Activated CD4-positive, alpha-beta T cell treated with anti-CD3 and anti-CD28 coated beads, Interleukin-2, amount 50 U/mL, for 4 hours (primary cell): ENCODE results near the gene EP400.
"Not testable (repeated sequence)": the region's sequence is repeated elsewhere in the genome, so short reads cannot be mapped to it uniquely, and the experiment has no call there.

Source experiments
- DNase-seq, 2 experiments: peaks; one replicate each; pipeline ENCODE4 v3.0.0-alpha.2; 2020

EP400 gene

GRCh38 chr12:131928711-131929580 lies 20.8 kb upstream of the EP400 start, which contains the start of gene PUS1:
Gene PUS1, plus strand, starts transcription at chr12:131929276. Its CDS starts 447 bp downstream, at chr12:131929723.
- DNase-seq, result peak; percentile 90 to 93

DNA sequence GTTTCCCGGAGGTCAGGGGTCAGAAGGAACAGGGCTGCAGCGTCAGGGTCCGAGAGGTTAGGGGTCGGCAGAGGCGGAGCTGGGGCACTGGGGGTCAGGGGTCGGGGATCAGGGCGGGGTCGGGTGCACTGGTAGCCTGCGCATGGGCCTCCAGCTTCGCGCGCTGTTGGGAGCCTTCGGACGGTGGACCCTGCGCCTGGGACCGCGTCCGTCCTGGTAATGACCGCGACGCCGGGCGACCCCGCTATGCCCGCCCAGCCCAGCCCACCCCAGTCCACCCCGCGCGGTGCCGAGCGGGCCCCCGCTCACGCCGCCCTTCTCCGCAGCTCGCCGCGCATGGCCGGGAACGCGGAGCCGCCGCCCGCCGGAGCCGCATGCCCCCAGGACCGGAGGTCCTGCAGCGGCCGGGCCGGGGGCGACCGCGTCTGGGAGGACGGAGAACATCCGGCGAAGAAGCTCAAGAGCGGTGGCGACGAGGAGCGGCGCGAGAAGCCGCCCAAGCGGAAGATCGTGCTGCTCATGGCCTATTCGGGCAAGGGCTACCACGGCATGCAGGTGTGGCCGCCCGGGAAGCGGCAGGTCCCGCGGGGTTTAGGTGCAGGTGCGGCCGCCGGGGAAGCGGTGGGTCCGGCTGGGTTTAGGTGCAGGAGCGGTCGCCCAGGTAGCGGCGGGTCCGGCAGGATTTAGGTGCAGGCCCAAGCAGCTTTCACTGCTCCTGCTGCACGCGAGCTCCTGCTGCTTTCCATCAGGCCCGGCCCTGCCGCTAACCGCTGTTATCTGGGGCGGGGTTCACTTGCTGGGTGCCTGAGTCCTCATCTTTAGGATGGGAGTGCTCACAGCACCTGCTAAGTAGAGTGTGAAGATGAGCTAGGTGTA lies 19.9 kb upstream of the EP400 start:
- peak; percentile 30 to 32 for DNase-seq

- no peak for DNase-seq
Observed at GRCh38 chr12:131930510-131930909, 19.2 kb upstream of the EP400 start.

DNA sequence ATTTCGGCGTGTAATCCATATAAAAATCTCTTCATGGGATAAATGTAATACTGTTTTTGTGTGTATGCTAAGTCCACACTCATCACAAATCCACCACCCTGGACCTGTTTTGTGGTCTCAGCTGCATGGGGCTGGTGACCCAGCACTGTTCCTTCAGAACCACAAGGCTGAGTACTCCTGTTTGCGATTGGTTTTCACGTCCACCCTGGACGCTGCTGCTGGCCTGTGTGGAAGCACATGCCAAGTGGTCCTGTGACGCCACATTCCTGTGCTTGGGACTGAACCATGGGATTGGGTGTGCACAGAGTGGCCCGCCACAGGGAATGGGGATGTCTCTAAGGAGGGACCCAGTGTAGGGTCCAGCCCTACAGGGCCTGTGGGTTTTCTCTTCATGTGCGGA lies 16.4 kb upstream of the EP400 start:
- DNase-seq, result no peak

GRCh38 chr12:131934535-131934934 lies 15.2 kb upstream of the EP400 start:
- no peak for DNase-seq

DNA sequence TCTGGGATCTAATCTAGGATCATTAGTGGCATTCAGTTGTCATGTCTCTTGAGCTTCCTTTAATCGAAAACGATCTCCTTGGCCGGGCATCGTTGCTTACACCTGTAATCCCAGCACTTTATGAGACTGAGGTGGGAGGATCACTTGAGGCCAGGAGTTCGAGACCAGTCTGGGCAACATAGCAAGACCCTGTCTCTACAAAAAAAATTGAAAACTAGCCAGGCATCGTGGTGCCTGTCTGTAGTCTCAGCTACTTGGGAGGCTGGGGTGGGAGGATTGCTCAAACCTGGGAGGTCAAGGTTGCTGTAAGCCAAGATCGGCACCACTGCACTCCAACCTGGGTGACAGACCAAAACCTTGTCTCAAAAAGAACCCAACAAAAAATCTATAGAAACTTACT lies 11.7 kb upstream of the EP400 start:
- no peak for DNase-seq

DNA sequence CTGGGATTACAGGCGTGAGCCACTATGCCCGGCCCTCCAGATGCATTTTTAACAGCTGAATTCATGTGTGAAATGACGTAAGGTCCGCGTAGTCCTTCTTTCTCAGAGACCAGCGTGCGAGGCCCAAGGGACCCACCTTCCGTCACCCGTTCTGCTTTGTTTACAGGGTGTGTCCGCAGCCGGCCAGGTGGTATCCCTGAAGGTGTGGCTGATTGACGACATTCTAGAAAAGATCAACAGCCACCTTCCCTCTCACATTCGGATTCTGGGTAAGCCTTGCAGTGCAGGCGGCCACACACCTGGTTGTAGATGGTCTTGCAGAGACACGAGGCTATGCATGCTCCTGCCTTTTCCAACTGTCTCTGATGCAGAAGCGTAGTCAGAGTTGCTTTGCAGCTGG lies 10.7 kb upstream of the EP400 start:
- DNase-seq, result no peak

DNA sequence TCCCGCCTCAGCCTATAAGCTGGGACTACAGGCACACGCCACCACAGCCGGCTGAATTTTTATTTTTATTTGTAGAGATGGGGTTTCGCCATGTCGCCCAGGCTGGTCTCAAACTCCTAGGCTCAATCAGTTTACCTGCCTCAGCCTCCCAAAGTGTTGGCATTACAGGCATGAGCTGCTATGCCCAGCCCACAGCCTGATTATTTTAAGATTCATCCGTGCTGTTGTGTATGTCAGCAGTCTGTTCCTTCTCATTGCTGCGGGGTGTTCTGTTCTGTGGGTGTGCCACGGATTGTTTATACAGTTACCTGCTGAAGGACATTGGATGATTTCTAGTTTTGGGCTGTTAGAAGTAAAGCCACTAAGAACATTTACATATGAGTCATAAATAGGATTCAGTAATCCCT lies 9.6 kb upstream of the EP400 start:
- DNase-seq, result no peak

- no peak for DNase-seq
Observed at GRCh38 chr12:131941116-131941986, 8.4 kb upstream of the EP400 start.

GRCh38 chr12:131941987-131942341 lies 7.8 kb upstream of the EP400 start:
- no peak for DNase-seq

- DNase-seq, result no peak
Observed at GRCh38 chr12:131942671-131943070, 7.1 kb upstream of the EP400 start.

DNA sequence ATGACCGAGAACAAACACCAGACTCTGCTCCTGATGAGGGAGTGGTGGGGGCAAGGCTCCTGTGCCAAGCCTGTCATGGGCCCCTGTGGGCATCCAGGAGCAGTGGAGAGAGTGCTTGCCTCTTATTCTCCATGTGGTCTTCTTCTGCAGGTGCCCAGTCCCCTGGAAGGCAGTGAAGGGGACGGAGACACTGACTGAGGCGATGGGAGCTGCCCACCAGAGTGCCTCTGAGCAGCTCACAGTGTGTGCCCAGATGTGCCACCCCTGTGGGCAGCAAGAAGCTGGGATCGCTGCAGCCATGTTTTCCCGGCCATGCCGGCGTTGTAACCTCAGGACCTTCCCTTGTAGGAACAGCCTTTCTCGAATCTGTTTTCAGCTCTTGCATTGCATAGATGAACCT lies 6.4 kb upstream of the EP400 start:
- DNase-seq, result no peak

- no peak for DNase-seq
Observed at GRCh38 chr12:131943876-131944275, 5.9 kb upstream of the EP400 start.

DNA sequence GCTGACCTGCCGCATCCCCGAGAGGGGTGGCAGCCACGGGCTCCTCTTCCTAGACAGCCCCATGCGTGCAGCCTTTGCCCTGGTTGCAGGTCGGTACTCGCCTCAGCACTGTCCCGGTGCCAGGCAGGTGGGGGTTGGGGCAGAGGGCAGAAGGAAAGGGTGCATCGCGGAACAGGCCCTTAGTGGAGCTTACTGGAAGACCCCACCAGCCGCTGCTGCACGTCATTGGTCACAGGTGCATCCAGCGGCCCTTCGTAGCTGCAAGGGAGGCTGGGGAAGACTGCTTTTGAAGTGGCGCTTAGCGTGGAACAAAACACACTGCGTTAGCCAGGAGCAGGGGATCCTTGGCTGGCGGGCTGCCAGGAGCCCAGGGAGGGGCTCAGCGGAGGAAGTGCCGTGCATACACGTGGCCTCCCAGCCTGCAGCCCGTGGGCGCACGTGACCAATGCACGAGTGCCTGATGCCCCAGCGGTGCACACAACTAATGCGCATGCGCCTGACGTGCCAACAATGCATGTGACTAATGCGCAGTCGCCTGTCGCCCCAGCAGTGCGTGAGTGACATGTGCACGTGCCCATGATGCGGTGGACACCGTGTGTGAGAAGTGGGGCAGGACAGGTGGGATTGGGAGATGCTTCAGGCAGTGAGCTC lies 5.0 kb upstream of the EP400 start:
- no peak for DNase-seq

GRCh38 chr12:131946757-131947156 lies 3.0 kb upstream of the EP400 start:
- no peak for DNase-seq

DNA sequence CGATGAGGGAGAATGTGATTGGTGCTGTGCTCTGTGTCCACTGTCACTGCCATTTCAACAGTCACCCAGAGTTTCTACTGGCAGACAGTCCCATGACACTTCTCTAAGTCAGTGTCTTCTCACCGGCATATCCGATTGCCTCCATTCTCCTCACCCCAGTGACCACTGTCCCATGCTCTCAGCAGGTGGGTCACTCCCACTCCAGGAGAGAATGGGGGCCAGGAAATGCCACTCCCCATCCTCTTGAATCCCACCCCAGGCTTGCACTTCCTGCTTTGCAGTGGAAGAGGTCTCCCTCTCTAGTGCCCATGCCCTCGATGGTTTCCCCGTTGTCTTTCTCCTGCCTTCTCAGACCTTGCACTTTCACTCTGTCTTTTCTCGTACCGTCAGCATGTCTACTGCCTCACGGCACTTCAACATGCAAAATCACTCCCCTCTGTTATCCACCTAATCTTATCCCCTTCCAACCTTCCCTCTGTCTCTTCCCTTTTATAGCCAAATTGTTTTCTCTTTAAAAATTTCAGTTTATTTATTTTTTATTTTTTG lies 2.2 kb upstream of the EP400 start:
- no peak for DNase-seq

DNA sequence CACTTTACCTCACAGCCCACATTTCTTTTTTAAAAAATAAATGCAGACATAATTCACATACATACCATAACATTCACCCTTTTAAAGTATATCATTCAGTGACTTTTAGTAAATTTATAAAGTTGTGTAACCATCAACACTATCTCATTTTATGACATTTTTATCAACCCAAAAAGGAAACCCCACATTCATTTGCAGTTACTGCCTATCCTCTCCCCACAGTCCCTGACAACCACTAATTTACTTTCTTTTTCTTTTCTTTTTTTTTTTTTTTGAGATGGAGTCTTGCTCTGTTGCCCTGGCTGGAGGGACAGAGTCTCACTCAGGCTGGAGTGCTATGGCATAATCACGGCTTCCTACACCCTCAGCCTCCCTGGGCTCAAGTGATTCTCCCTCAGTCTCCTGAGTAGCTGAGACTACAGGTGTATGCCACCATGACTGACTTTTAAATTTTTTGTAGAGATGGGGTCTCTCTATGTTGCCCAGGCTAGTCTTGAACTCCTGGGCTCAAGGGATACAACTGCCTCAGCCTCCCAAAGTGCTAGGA lies 1.5 kb upstream of the EP400 start:
- DNase-seq, result no peak

DNA sequence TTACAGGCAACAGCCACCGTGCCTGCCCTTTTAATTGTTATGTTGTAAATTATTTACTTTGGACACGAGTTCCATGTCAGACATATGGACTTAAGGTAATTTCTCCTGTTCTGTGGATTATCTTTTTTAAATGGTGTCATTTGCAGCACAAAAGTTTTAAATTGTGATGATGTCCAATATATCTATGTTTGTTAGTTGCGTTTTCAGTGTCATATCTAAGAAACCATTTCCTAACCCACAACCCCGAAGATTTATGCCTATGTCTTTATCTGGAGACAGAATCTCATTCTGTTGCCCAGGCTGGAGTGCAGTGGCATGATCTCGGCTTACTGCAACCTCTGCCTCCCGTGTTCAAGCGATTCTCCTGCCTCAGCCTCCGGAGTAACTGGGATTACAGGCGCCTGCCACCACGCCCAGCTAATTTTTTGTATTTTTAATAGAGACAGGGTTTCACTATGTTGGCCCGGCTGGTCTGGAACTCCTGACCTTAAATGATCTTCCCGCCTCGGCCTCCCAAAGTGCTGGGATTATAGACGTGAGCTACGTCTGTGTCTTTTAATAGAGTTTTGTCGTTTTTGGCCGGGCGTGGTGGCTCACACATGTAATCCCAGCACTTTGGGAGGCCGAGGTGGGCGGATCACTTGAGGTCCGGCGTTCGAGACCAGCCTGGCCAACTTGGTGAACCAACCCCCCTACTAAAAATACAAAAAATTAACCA lies 870 bp upstream of the EP400 start:
- not testable (repeated sequence) for DNase-seq

DNA sequence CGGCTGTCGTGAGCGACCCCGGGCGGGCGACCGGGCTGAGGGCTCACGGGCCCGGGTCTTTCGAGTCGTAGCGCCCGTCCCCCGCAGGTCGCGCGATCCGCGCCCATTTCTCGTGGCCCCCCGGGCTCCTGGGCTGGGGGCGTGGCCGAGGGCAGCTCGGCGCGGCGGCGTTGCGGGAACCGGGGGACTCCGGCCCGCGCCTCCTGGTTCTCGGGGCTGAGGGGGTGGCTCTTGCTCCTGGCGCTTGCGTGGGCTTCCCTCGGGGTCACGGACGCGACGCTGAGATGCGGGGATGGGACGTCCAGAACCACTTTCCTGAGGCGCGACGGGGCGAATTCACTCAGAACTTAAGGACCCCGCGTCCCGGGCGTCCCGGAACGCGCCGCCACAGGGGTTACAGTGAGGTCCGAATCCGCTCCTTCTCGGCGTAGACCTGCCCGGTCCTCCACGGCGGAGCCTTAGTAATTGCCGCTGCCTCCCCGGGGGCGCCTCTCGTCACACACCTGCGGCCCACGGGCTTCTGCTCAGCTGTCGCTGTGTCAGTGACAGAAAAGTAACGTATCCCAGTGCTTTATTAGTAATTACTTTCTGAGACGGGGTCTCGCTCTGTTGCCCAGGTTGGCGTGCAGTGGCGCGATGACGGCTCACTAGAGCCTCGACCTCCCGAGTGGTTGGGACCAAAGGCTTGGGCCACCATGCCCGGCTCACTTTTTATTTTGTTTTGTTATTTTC lies 606 bp downstream of the EP400 start:
- DNase-seq, result peak; percentile 34 to 54

GRCh38 chr12:131953810-131954209 lies 4.1 kb downstream of the EP400 start:
- not testable (repeated sequence) for DNase-seq
